SIG-M5 treated with dmso at 0.1 percent for 504 hours (cell line): ENCODE measurements around the gene DCLK1.

Experiments used
- DNase-seq: peaks from one replicate; lab custom pipeline; 2025; ENCODE audit not compliant: unreplicated experiment; lab: John Stamatoyannopoulos, UW

Gene DCLK1

GRCh38 chr13:35838356-35838755, 292.8 kb downstream of the DCLK1 start:
- no peak for DNase-seq

GRCh38 chr13:35836446-35836845, 294.7 kb downstream of the DCLK1 start:
- DNase-seq: no peak

GRCh38 chr13:35835989-35836388, 295.2 kb downstream of the DCLK1 start:
- DNase-seq: no peak

GRCh38 chr13:35833608-35834275, 297.4 kb downstream of the DCLK1 start:
- no peak for DNase-seq

GRCh38 chr13:35833031-35833430, 298.2 kb downstream of the DCLK1 start:
- no peak for DNase-seq

GRCh38 chr13:35832551-35832950, 298.6 kb downstream of the DCLK1 start:
- DNase-seq: no peak

- no peak for DNase-seq
These were observed 300.2 kb downstream of the DCLK1 start for GRCh38 chr13:35830850-35831450.

GRCh38 chr13:35826626-35827254, 304.4 kb downstream of the DCLK1 start:
- DNase-seq: peak; percentile 18

- DNase-seq: no peak
These were observed 306.4 kb downstream of the DCLK1 start for GRCh38 chr13:35824825-35825224.

GRCh38 chr13:35824395-35824794, 306.8 kb downstream of the DCLK1 start:
- no peak for DNase-seq

GRCh38 chr13:35822666-35823065, 308.5 kb downstream of the DCLK1 start:
- no peak for DNase-seq

GRCh38 chr13:35818633-35819067, 312.5 kb downstream of the DCLK1 start:
- peak; percentile 62 for DNase-seq

GRCh38 chr13:35817642-35818607, 313.3 kb downstream of the DCLK1 start:
- DNase-seq: no peak

- no peak for DNase-seq
These were observed 316.6 kb downstream of the DCLK1 start for GRCh38 chr13:35814605-35815011.

- no peak for DNase-seq
These were observed 318.4 kb downstream of the DCLK1 start for GRCh38 chr13:35812736-35813135.

GRCh38 chr13:35810321-35810720, 320.9 kb downstream of the DCLK1 start:
- DNase-seq: no peak

GRCh38 chr13:35808846-35809245, 322.3 kb downstream of the DCLK1 start:
- DNase-seq: no peak

- DNase-seq: no peak
These were observed 326.3 kb downstream of the DCLK1 start for GRCh38 chr13:35804901-35805300.

GRCh38 chr13:35797991-35798390, 333.2 kb downstream of the DCLK1 start:
- no peak for DNase-seq

- no peak for DNase-seq
These were observed 333.9 kb downstream of the DCLK1 start for GRCh38 chr13:35797244-35797643.

- DNase-seq: no peak
These were observed 334.6 kb downstream of the DCLK1 start for GRCh38 chr13:35796623-35797022.
